AML-193 (cell line): ENCODE results near the gene PSIP1.
"Not testable (repeated sequence)": the region's sequence is repeated elsewhere in the genome, so short reads cannot be mapped to it uniquely, and the experiment has no call there.

Experiments
- DNase-seq, 2 experiments: peaks; one replicate each; lab custom pipeline; 2025; lab: John Stamatoyannopoulos, UW

PSIP1 gene

GRCh38 chr9:15510789-15511575 lies at the start of gene PSIP1:
Gene PSIP1, minus strand, starts transcription at chr9:15510970. Its CDS starts 782 bp downstream, at chr9:15510188.
- DNase-seq = peak; percentile 73 to 82

GRCh38 chr9:15553528-15553898 lies 42.7 kb upstream of the PSIP1 start:
- no peak for DNase-seq

- DNase-seq = peak; percentile 92 to 95
Measured at GRCh38 chr9:15552636-15553527, 42.1 kb upstream of the PSIP1 start, which contains the start of gene CCDC171. Gene CCDC171, plus strand, starts transcription at chr9:15553043. Its CDS starts 11,046 bp downstream, at chr9:15564089.

GRCh38 chr9:15549611-15550010 lies 38.8 kb upstream of the PSIP1 start:
- peak; percentile 15 to 19 for DNase-seq

- DNase-seq = peak; percentile 37 to 45
Measured at GRCh38 chr9:15543047-15543813, 32.5 kb upstream of the PSIP1 start.

- no peak for DNase-seq
Measured at GRCh38 chr9:15542624-15543023, 31.9 kb upstream of the PSIP1 start.

- DNase-seq = no peak
Measured at GRCh38 chr9:15541872-15542271, 31.1 kb upstream of the PSIP1 start.

- no peak for DNase-seq
Measured at GRCh38 chr9:15531380-15531779, 20.6 kb upstream of the PSIP1 start.

- DNase-seq = no peak
Measured at GRCh38 chr9:15529566-15530324, 19.0 kb upstream of the PSIP1 start.

- not testable (repeated sequence) for DNase-seq
Measured at GRCh38 chr9:15527035-15527434, 16.3 kb upstream of the PSIP1 start.

GRCh38 chr9:15525958-15526357 lies 15.2 kb upstream of the PSIP1 start:
- no peak for DNase-seq

- DNase-seq = no peak
Measured at GRCh38 chr9:15524845-15525455, 14.2 kb upstream of the PSIP1 start.

- DNase-seq = no peak
Measured at GRCh38 chr9:15522130-15522755, 11.5 kb upstream of the PSIP1 start.

GRCh38 chr9:15521254-15521653 lies 10.5 kb upstream of the PSIP1 start:
- no peak for DNase-seq

- DNase-seq = no peak
Measured at GRCh38 chr9:15519831-15520230, 9.1 kb upstream of the PSIP1 start.

GRCh38 chr9:15513335-15513734 lies 2.6 kb upstream of the PSIP1 start:
- peak in 1 of 2 experiments; percentile 27 for DNase-seq

GRCh38 chr9:15512889-15513288 lies 2.1 kb upstream of the PSIP1 start:
- no peak for DNase-seq

- DNase-seq = peak in 1 of 2 experiments; percentile 23
Measured at GRCh38 chr9:15512204-15512603, 1.4 kb upstream of the PSIP1 start.

- DNase-seq = no peak
Measured at GRCh38 chr9:15509931-15510788, 610 bp downstream of the PSIP1 start.
